Stimulated activated CD4-positive, alpha-beta T cell treated with anti-CD3 and anti-CD28 coated beads, Interleukin-1b, Interleukin-23, amount 100 ng/mL, for 1 hour (primary cell): Measurements from ENCODE around the gene CREM.
A peak's percentile ranks its signal among the peaks of the same experiment; 100 is the strongest.
"Not testable (repeated sequence)": the region's sequence is repeated elsewhere in the genome, so short reads cannot be mapped to it uniquely, and the experiment has no call there.

Experiments
- DNase-seq, 2 donors: peaks; one replicate each; pipeline ENCODE4 v3.0.0-alpha.2; 2020; ENCODE audit warnings: low read depth in 2 of 2

CREM gene

DNA sequence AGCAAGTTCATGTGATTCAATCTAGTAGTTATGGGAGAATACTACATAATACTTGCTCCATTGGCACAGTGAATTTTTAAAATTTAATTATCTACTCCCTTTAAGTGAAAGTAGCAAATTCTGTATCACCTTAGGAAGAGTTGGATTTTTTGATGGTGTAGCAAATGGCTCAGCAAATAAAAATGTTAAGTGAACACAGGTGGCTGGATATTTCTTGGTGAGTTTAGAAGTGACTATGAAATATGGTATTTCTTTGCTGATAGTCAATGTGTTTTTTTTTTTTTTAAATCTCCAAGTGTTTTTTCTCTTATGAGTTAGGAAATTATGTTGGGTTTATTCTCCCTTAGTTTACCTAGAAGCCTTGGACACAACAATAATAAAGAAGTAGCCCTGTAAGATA is 67.8 kb downstream of the CREM start:
- no peak for DNase-seq

DNA sequence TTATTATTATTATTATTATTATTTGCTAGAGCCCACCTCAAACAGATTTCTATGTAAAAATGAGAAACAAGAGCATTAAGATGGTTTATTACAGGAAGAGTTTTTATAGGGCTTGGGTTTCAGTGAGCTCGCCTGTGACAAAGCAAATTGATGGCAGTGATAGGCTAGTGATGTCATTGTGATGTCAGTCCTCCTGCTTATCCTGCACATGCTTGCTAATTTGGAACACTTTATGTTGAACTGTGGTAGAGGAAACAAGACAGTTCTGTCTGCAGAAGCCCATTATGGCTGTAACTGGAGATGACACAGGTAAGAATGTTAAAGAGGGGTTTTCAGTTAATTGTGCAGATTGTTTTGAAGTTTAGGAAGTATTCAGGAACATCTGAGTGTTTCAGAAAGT is 68.3 kb downstream of the CREM start:
- no peak for DNase-seq

DNA sequence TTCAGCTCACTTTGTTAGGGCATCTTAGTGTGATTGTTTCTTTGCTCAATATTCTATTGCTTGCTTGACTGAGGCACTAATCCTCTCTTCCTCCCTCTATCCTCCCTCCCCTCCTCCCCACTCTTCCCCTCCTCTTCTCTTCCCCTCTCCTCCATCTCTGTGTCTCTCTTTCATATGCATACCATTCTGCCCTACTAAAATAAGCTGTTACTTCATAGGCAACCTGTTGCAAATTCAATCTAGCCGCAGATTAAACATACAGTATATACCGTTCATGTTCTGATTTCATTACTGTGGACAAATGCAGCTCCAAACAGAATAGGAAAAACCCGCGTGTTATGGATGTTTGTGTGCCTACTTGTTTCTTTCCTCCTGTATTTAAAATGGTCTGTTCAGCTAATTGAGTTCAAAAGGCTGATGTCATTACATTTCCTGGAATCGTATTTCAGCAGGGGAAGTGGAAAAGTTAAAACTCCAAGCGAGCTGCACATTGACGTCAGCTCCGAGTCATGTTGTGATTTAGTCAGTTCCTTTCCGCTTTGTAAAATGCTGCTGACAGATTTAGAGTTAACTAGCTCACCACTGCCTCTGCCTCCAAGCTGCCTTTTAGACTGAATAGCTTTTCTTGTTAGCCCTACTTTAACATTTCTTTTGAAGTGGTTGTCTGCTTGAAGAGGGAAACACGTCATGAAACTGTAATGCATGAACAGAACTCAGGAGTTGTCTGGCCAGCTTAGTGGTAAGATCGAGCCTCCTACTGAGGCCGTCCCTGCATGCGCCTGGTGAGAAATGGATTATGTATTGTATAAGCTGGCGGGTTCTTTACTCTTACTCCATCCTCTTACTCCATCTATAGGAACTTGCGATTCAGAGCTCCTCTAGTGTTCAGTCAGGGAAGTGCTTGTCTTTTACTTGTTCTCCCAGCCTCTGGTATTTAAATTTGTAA is 69.0 kb downstream of the CREM start:
- DNase-seq: peak; percentile 21 to 35

DNA sequence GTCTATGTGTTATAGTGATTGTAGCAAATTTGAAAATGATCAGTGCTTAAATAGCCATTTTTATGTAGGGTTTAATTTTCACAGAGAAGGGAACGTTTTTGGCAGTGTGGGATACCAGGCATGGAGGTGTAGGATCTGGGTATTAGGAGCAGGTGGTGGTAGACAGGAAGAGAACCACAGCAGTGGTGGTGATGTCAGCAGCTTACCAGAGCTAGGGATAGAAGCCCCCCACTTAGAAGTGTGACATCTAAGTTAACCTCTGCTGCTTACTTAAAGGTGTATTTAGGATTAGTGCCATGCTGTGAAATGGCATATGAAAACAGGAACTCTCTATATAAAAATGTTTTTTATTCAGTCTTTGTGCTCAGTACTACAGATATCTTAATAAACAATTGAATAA is 73.8 kb downstream of the CREM start:
- DNase-seq: no peak

DNA sequence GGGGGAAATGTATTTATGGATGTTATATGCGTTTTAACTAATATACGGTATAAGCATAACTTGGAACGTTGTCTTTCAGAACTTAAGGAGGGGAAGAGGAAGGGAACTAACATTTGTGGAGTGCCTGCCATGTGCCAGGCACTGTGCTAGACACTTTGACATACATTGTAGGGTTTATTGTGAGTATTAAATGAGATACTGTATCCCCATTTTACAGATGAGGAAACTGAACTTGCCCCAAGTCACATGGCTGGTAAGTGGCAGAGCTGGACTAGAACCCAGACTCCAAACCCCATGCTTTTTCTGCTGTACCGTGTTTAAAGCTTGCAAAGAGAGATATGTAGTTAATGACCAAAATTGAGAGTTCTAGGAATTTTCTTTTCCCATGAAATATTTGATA is 74.6 kb downstream of the CREM start:
- no peak for DNase-seq

DNA sequence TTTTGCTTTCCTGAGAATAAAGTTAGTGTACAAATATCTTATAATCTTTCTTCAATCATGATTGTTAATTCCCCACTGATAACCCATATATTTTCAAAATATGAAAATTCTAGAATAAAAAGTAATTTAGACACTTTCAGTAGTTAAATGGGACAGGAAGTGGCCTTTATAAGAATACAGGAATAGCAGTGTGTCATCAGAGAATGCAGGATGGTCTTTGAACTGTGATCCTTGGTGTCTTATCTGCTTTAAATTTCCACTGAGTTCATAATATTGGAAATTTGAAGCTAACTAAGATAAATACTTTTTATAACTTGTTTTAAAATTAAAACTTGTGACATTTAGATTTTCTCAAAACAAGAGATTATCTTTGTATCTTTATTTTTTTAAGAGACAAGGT is 75.4 kb downstream of the CREM start:
- no peak for DNase-seq

DNA sequence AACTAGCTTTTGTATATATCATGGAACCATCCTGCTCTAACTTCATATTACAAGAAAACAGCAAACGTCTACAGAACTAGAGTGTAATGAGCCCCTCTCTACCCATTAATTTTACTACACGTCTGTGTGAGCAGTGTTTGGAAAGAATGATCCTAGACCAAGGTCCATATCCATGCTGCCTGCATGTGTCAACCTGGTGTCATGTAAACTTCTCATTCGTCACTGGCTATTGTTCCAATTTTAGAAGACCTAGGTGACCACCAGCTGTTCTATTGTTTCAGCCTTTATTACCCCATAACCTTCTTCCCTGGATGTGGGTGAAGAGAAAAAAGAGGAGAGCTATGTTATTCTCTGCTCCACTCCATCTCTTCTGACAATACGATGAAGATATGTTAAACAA is 77.1 kb downstream of the CREM start:
- DNase-seq: no peak

DNA sequence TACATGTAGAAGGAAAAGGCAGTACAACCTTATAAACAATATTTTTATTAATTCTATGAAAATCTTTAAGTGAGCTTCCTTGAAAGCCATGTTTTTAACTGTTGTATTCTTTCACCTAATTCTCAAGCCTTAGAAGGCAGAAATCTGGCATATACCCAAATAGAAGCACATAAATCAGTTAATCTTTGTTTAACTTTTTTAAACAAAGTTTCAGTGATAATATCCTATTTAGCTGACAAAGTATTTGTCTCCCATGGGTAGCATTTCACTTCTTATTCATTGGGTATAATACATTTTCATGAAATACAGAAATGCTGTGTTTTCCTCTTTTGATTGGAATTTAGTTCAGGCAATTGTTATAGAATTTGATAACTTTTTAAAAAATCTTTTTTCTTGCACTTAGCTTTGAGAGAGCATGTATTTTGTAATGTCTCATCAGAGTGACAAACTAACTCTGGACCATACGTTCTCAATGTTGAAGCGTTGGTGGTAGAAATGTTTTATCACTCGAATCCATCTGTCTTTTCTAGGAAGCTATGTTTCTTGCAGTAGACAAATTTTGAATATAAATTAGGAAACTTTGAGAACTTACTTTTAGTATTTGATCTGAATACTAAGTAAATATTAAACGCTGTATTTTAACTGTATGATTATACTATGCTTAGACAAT is 78.1 kb downstream of the CREM start:
- no peak for DNase-seq

DNA sequence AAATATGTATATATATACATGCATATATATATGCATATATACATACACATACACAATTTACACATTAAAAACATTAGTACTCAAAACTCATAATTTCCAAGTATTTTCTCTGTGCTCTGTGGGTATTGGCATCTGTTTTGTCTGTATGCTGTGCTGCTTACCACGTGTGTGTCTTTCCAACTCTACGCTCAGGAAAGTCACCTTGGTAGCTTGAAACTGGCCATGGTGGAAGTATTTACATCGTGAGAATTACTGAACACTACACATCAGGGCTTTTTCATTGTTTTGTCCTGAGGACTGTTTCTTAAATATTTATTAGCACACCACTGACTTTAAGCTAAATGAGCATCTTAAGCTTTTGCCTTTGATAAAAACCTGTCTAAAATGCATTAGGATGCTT is 79.6 kb downstream of the CREM start:
- no peak for DNase-seq

DNA sequence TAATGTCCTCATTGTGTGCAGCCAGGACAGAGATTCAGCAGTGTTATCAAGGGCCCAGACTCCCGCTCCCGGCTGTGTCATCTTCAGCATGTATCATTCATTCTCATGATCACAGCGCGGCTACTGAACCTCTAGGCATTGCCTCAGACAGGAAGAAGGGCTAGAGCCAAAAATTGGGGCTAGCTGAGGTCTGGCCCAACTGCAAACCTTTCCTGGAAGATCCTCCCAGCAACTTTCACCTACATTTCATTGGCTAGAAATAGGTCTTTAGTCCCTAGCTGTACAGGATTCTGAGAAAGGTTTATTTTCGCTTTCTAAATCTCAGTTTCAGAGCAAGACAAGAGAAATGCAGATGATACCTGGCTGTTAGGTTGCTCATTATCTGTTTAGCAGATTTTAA is 81.9 kb downstream of the CREM start:
- no peak for DNase-seq

DNA sequence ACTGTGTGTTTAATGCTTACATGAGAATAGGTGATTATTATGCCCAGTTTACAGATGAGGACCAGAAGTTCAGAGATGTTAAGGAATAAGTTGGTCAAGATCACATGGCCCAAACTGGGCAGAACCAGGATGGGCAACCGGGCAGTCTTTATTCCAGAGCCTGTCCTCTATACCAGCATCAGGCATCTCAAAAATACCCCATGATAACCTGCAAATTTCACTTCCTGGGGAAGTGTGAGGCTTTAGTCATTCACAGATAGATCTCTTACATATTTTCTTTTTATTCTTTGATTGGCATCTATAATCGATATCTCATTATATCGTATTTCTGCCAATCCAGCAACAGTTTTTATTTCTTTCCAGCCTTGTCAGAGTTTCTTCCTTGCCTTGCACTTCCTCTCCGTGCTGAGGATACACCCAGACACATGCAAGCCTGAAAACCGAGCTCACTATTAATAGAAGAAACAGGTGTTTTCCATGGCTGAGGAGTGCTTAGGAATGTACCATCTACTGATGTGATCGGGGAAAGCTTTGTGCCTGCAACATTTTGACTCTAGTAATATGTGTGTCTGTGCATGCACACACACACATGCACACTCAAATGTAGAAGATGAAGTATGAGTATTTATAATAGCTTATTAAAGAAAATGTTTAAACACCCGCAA is 82.4 kb downstream of the CREM start:
- no peak for DNase-seq

DNA sequence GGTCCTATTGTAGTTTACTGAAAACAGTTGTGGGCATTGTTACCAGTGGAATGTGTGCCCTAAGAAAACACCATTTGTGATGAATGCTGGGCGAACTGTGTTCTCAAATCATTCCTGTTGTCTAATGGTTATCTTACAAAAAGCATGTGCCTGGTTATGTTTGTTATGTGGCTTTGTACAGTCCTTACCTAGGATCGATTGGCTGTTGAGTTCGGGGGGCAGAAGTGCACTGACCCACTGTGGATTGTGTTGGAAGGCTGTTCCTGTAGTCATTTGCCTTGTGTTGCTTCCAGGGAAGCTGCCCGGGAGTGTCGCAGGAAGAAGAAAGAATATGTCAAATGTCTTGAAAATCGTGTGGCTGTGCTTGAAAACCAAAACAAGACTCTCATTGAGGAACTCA is 84.3 kb downstream of the CREM start:
- DNase-seq: no peak

DNA sequence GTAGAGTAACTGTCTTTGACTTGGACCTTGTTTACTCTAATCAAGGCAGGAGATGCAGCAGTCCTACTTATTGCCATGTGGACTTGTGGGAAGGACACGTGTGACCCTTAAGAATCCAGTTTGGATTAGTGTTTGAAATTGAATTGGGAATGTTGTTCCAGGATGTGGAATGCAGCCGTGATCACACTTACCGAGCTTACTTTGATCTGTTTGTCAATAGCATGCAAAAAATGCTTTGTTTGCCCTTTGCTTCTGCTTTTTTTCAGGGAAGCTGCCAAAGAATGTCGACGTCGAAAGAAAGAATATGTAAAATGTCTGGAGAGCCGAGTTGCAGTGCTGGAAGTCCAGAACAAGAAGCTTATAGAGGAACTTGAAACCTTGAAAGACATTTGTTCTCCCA is 84.7 kb downstream of the CREM start:
- DNase-seq: no peak

DNA sequence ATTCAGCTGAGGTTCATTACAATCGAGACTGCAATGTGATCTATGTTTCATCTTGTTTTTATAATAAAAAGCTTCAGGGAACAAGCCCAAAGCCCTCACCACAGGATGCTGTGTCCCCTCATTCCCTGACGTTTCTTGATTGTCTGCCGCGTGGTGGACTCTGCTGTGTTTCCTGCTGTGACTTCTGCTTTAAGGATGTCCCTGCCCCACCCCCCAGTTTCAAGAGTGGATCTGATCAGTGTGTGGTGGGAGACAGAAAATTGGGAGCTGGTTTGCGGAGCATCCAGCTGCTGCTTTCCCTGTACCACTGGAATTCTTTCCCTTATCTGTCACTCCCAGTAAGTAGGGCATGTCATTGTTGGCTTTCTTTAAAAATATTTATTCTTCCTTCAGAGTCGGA is 86.2 kb downstream of the CREM start:
- DNase-seq: no peak

DNA sequence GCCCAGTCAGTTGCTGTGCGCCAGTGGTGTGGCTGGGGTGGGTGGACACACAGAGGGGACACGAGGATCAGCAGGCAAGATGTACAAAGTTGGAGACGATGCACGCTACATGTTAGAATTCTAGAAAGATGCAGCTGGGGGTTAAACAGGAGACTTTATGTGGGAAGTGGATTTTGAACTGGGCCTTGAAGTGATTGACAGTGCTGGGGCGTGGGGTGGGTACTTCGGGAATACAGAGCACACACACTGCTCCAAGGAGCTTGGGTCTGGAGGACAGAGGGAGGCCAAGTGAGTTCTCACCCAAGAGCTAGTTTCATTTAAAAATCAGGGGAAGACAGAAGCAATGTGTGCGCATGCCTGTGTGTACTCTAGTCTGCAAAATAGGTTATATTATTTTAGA is 87.1 kb downstream of the CREM start:
- DNase-seq: no peak

DNA sequence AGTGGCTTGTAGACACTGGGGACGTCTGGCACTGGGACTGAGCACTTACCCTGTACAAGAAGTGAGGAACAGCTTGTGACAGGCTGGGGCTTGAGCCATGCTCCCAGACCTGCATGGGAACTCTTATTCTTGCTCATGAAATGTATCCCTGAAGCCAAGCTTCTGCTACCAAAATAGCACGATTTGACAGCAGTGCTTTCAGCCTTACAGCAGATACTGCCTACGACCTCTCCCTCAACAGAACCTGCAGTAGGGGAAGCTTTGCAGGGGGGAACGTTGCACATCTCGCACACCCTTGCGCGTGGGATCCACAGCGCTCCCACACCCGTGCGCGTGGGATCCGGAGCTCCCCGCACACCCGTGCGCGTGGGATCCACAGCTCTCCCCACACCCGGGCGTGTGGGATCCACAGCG is 88.0 kb downstream of the CREM start:
- no peak for DNase-seq

DNA sequence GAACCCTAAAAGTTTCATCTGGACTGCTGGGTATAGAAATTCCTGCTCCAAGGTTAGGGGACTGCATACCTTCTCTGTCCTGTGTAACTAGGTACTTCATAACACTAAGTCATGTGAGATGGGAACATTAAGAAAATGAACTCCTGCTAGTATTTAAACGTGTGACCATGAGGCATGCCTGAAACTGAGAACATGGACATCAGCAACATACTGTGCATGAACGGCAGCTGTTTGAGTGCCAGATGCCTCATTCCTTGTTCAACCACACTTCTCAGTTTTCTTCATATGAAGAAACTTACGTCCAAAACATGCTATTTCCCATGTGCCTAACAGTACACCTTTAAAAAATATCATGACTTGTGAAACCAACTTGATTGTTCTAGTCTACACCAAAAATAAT is 88.5 kb downstream of the CREM start:
- DNase-seq: no peak

DNA sequence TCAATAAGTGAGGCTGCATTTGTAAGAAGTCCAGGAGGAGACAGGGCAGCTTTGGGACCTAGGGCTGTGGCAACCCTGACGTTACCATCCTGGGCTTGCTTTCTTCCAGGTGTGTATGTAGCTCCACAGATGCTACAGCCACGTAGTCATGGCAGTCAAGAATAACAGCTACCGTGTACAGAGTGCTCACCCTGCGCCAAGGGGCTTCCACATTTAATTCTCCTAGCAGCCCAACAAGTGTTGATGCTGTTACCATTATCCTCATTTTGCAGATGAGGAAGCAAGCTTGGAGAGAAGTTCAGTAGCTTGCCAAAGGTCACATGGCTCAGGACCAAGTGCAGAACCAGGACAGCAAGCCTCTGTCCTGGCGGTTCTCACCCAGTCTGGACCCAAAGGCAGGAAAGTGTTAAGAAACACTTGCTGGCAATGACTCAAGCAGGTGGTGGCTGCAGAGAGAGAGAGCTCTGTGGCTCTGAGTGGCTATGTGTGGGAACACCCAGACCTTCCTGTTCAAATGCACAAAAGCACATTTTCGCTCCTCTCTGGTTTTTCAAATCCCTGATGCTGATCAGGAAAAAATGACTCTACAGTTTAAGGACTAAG is 89.8 kb downstream of the CREM start:
- DNase-seq: no peak

DNA sequence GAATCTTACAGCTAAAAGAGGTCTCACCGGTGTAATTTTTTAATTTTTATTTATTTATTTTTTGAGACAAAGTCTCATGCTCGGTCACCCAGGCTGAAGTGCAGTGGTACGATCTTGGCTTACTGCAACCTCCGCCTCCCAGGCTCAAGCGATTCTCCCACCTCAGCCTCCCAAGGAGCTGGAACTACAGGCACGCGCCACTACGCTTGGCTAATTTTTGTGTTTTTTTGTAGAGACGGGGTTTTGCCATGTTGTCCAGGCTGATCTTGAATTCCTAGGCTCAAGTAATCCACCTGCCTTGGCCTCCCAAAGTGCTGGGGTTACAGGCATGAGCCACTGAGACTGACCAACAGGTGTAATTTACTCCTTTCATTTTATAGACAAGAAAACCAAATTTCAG is 90.3 kb downstream of the CREM start:
- not testable (repeated sequence) for DNase-seq

DNA sequence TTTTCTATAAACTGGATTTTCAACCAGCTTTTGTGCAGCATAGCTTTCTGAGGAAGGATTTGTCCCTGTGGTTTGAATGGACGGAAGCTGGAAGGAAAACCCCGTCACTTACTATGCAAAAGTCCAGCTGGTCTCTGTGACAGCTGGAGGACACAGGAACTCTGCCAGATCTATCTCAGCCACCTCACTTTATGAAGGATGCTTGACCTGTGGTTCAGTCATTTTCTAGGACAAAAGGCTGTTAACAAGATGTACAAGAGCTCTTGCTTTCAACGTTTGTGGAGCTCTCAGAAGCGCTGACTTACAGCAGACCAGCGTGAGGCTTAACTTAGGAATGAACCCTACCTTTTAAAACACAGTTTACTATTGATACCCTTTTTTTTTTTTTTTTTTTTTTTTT is 90.8 kb downstream of the CREM start:
- DNase-seq: no peak

DNA sequence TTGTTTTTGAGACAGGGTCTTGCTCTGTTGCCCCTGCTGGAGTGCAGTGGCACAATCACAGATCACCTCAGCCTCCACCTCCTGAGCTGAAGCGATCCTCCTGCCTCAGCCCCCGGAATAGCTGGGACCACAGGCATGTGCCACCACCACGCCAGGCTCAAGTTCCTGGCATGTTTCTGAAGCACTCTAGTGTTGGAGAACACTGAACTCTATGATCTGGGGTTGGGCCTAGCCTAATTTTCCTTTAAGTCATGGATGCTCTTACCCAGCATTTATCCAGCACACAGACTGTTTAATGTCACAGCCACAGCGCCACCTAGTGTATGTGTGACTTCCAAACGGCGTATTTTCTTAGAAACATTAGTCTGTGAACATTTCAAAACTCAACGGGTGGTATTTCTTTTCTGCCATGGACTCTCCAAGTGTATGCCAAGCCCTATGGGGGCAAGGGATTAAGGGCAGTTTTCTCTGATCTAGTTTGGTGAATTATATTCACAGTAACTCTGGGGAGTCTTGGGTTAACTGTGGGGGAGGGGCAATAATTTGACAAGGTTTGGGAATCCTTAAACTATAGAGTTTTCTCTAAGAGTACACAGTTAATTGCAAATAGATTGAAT is 91.8 kb downstream of the CREM start:
- DNase-seq: peak; percentile 65 to 68

DNA sequence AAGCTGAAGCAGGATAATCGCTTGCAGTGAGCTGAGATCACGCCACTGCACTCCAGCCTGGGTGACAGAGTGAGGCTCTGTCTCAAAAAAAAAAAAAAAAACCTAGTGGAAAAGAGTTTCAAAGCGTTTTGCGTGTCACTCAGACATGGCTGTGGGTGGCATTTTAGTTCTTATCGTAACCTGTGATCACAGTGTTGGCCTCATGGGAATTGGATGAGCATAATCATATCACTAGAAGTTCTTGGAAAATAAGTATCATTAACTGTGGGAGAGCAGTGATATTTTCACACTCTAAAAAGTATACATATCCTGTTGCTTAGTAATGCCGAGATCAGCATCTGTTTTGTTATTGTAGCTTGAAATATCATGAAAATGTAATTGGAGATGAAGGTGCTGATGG is 92.6 kb downstream of the CREM start:
- no peak for DNase-seq
